Duodenal mucosa (tissue), 2 donors: ENCODE data around the gene RPL13.

Experiments used
- H3K27ac ChIP-seq: one replicate; pipeline ENCODE4 v1.7.0; 2013; ENCODE audit warnings: low read depth, low read length
- H3K27me3 ChIP-seq, 2 donors: one replicate each; pipeline ENCODE4 v1.7.0; 2013; ENCODE audit warnings: low read length in 2 of 2, control low read depth in 1 of 2; ENCODE audit not compliant: insufficient read depth in 2 of 2, control insufficient read depth in 1 of 2
- H3K36me3 ChIP-seq, 2 donors: one replicate each; pipeline ENCODE4 v1.7.0; 2013; ENCODE audit warnings: low read length in 2 of 2, control low read depth in 1 of 2; ENCODE audit not compliant: insufficient read depth in 2 of 2, control insufficient read depth in 1 of 2
- H3K4me1 ChIP-seq, 2 donors: one replicate each; pipeline ENCODE4 v1.7.0; 2013; ENCODE audit warnings: low read length in 2 of 2, control low read depth in 1 of 2; ENCODE audit not compliant: insufficient read depth in 2 of 2, control insufficient read depth in 1 of 2
- H3K4me3 ChIP-seq, 2 donors: one replicate each; pipeline ENCODE4 v1.7.0; 2013; ENCODE audit warnings: low read length in 2 of 2, low read depth in 1 of 2
- H3K9ac ChIP-seq, 2 donors: one replicate each; pipeline ENCODE4 v1.7.0; 2013; ENCODE audit warnings: low read length in 2 of 2, low read depth in 1 of 2
- H3K9me3 ChIP-seq, 2 donors: one replicate each; pipeline ENCODE4 v1.7.0; 2013; ENCODE audit warnings: low read length in 2 of 2, control low read depth in 1 of 2; ENCODE audit not compliant: control insufficient read depth in 1 of 2

Gene RPL13

DNA sequence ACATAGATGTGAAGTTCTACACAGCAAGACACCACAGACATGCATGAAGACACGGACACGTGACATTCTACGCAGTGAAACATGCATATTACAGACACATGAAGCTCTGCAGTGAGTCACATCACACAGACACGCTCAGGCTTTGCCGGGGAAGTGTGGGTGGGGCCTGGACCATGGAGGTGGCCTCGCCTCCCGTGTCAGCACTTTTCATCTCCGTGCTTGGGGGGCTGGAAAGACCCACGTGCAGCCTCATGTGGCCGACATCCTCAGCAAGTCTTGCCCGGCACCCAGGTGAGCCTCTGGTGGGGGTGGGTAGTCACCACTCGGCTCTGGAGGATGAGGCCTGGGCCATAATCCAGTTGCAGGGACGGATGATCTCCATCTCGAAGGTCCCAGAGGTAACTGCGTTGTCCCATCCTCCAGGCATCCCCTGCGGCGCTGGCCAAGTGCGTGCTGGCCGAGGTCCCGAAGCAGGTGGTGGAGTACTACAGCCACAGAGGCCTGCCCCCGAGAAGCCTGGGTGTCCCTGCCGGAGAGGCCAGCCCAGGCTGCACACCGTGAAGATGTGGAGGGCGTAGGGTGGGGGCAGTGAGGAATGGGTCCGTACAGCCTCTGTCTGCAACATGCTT is 35.7 kb downstream of the RPL13 start:
- Histone ChIP-seq H3K27me3 (no peaks in the 10 kb centered on the region), H3K4me3 (no peak overlapping the region), H3K36me3 (no peaks in the 10 kb centered on the region), H3K4me1 (no peaks in the 10 kb centered on the region), H3K9ac (no peak overlapping the region), H3K9me3 (no peaks in the 10 kb centered on the region), H3K27ac (no peak overlapping the region)

DNA sequence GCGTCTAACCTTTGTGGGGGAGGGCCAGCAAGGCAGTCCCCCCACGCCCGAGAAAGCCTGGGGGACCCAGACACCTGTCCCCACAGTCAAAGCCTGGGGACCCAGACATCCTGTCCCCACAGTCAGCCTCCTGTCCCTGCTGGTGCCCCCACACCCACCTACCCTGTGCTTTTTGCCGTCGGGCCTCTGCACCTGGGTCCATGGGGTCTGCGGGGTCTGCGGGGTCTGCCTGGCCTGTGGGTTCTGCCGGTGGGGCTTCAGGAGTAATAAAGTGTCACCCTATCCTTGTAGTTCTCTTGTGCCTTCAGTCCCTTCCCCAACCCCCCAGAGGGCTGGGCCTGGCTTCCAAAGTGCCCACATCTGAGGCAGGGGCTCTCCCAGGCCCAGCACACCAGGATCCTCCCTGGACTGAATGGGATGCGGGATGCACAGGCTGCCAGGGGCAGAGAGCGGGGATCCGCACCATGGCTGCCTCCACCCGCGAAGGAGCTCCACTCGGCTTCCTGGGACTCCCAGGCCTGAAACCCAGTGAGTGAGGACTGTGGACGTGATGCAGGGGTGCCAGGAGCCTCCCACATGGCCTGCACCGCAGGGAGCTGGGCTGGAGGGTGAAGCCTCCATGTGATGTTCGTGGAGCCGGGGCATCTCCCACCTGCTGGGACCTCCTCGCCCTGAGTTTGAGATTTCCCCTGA is 36.6 kb downstream of the RPL13 start:
- no peak overlapping the region for H3K9ac ChIP-seq

DNA sequence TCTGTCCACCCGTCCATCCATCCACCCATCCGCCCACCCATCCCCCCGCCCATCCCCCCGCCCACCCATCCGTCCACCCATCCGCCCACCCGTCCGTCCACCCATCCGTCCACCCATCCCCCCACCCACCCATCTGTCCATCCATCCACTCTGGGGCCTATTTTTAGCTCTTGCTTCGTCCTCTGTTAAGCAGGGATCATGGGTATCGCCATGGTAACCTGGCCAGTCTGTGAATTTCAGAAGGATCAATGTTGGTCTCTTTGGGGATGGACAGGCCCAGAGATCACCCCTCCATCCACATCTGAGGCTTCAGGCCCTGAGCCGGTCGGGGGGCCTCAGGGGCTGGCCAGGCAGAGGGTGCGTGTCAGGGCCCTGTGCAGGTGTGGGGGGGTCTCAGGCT is 37.7 kb downstream of the RPL13 start:
- Histone ChIP-seq H3K4me3 (no peak overlapping the region), H3K27me3 (peaks cover 4% of the 10 kb centered on the region in 2 donors), H3K4me1 (peaks cover 0 to 5% of the 10 kb centered on the region in 2 donors), H3K9ac (no peak overlapping the region), H3K36me3 (no peaks in the 10 kb centered on the region), H3K9me3 (no peaks in the 10 kb centered on the region), H3K27ac (no peak overlapping the region)

More for the DNA sequence above, 36.6 kb downstream of the RPL13 start:
- H3K9me3 ChIP-seq: no peaks in the 10 kb centered on the region
- no peak overlapping the region for H3K4me3 ChIP-seq
- no peaks in the 10 kb centered on the region for H3K27me3 ChIP-seq
- no peak overlapping the region for H3K27ac ChIP-seq
- no peaks in the 10 kb centered on the region for H3K4me1 ChIP-seq
- no peaks in the 10 kb centered on the region for H3K36me3 ChIP-seq

DNA sequence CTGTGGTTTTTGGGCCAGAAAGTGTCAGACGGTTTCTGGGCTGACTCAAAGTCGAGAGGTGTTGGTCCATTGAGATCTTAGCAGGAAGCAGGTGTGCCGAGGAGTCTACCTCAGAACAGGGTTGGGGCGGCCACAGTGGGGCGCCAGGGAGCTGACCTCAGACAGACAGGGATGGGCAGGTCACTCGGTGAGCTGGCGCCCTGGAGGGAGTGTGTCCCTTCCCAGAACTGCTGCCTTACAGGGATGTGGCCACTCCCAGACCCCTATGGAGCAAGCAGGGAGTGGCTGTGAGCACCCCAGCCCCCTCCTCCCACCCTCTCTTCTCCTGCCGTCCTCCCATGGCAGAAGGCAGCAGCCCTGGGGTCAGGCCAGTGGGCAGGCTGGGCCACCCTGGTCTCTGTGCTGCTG is 39.0 kb downstream of the RPL13 start:
- Histone ChIP-seq H3K36me3 (no peaks in the 10 kb centered on the region), H3K4me1 (peaks cover 0 to 5% of the 10 kb centered on the region in 2 donors), H3K27me3 (peaks cover 4% of the 10 kb centered on the region in 2 donors), H3K27ac (no peak overlapping the region), H3K9ac (no peak overlapping the region), H3K4me3 (no peak overlapping the region), H3K9me3 (no peaks in the 10 kb centered on the region)

DNA sequence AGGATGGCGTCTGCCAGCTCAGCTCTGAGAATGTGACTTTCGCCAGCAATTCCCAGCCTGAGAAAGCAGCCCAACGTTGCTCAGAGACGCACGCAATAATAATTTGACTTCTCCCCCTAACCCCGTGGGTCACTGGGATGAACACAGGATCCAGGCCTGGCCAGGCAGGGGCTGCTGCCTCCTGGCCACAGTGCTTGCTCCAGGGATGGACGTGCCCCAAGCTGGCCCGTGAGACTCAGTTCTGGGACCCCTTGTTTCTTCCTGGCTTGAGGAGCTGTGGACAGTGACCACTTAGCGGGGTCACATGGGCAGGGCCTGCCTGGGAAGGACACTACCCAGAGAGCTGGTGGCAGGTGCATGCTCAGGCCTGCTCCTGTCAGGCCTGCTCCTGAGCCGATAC is 39.4 kb downstream of the RPL13 start:
- H3K9ac ChIP-seq: no peak overlapping the region
- H3K4me3 ChIP-seq: no peak overlapping the region
- H3K27ac ChIP-seq: no peak overlapping the region
- H3K9me3 ChIP-seq: no peaks in the 10 kb centered on the region
- H3K36me3 ChIP-seq: no peaks in the 10 kb centered on the region
- peaks cover 4% of the 10 kb centered on the region in 2 donors for H3K27me3 ChIP-seq
- H3K4me1 ChIP-seq: peaks cover 0 to 5% of the 10 kb centered on the region in 2 donors

DNA sequence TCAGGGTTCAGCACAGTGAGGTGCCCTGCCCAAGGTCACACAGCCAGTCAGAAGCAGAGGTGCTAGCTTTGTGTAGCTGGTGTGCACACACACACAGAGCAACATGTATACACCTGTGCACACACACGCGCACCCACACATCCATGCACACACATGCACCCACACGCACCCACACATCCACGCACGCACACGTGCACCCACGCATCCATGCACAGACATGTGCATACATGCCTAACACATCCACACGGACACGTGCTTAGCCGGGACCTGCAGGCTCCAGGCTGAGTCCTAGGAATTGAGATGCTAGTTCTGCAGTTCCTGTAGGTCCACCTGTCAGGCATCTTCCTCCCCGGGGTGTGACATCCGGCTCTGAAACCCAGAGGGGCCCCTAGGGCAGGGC is 39.9 kb downstream of the RPL13 start:
- Histone ChIP-seq H3K4me1 (peaks cover 0 to 5% of the 10 kb centered on the region in 2 donors), H3K27me3 (peaks cover 4% of the 10 kb centered on the region in 2 donors), H3K9ac (no peak overlapping the region), H3K9me3 (no peaks in the 10 kb centered on the region), H3K27ac (no peak overlapping the region), H3K4me3 (no peak overlapping the region), H3K36me3 (no peaks in the 10 kb centered on the region)

DNA sequence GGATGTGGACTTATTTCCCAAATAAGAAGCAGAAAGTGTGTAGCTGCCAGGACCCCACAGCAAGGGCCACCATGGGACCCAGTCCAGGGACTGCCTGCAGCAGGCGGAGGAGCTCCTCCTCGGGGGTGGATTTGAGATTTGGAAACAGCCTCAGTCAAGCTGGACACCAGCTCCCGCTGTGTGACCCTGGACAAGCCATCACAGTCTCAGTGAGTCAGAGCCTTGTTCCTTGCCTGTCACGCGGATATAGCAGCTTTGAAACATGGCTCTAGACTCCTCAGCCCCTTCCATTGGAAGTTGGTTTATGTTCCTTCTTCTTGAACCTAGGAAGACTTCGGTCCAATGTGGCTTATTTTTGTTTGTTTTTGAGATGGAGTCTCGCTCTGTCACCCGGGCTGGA is 40.5 kb downstream of the RPL13 start:
- H3K36me3 ChIP-seq: no peaks in the 10 kb centered on the region
- H3K9me3 ChIP-seq: no peaks in the 10 kb centered on the region
- H3K27ac ChIP-seq: no peak overlapping the region
- H3K9ac ChIP-seq: no peak overlapping the region
- no peak overlapping the region for H3K4me3 ChIP-seq
- peaks cover 0 to 5% of the 10 kb centered on the region in 2 donors for H3K4me1 ChIP-seq
- peaks cover 4% of the 10 kb centered on the region in 2 donors for H3K27me3 ChIP-seq

DNA sequence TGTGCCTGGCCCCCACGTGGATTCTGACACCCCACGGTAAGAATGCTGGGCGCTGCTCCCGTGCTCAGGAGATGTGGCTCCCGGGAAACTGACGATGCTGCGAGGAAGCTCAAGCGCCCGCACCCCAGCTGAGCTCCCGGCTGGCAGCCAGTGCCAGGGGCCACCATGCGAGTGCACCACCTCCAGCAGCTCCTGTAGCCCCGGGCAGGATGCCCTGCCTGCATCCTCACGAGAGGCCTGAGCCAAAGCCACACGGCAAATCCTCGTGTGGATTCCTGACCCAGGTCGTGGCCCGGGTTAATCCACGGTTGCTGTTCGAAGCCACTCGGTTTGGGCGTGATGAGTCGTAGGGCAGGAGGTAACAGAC is 41.4 kb downstream of the RPL13 start:
- peaks cover 4% of the 10 kb centered on the region in 2 donors for H3K27me3 ChIP-seq
- no peak overlapping the region for H3K27ac ChIP-seq
- H3K9me3 ChIP-seq: no peaks in the 10 kb centered on the region
- no peak overlapping the region for H3K4me3 ChIP-seq
- H3K9ac ChIP-seq: no peak overlapping the region
- peaks cover 0 to 5% of the 10 kb centered on the region in 2 donors for H3K4me1 ChIP-seq
- no peaks in the 10 kb centered on the region for H3K36me3 ChIP-seq

DNA sequence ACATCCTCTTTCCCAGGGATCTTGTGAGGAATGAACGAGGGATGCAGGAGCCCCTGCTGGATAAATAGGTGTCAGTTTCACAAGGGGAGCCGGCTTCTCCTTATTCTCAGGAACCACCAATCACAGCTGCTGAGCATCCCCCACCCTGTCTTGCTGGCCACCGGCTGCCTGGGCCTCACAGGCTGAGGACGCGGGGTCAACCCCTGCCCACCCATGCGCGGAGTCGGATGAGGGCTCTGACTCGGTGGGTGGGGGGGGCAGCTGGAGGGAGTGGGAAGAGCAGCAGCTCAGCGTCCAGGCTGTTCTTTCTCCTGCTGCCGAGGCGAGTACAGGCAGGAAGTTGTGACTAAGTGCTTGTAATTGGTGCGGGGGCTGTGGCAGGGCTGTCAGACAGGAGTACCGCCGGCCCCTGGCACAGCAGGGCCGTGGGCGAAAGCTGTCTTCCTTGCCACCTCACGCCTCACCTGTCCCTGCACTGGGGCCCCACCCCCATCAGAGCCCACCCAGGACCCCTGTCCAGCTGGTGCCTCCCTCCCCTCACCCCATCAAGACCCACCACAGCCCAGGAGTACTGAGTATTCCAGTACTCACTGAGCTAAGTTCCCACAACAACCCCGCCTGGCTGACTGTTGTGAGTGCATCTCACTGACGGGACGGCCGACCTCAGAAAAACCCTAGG is 41.9 kb downstream of the RPL13 start:
- H3K27ac ChIP-seq: no peak overlapping the region
- H3K9ac ChIP-seq: no peak overlapping the region
- peaks cover 0 to 5% of the 10 kb centered on the region in 2 donors for H3K4me1 ChIP-seq
- no peaks in the 10 kb centered on the region for H3K9me3 ChIP-seq
- H3K4me3 ChIP-seq: no peak overlapping the region
- H3K27me3 ChIP-seq: peaks cover 4% of the 10 kb centered on the region in 2 donors
- no peaks in the 10 kb centered on the region for H3K36me3 ChIP-seq

DNA sequence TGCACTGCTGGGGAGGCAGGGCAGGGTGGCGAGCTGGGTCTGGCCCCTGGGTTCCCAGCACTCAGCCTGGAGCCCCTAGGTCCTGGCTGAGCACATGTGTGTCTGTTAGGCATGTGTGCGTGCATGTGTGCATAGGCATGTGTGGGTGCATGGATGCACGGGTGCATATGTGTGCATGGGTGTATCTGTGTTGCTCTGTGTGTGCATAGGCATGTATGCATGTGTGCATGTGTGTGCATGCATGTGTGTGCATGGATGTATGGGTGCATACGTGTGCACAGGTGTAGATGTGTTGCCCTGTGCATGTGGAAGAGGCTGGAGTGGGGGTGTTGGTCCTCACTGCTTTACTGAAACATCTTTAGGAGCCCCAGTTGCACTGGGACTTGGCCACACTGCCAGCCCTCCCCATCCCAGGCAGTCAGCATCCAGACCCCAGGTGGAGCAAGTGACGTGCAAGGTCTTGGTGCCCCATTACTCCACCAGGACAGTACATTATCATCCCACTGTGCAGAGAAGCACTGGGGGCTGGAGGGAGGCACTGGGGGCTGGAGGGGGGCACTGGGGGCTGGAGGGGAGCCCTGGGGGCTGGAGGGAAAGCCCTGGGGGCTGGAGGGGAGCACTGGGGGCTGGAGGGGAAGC is 42.6 kb downstream of the RPL13 start:
- H3K27me3 ChIP-seq: peaks cover 4% of the 10 kb centered on the region in 2 donors
- H3K27ac ChIP-seq: no peak overlapping the region
- H3K9ac ChIP-seq: no peak overlapping the region

More for the DNA sequence above, 42.6 kb downstream of the RPL13 start:
- H3K4me3 ChIP-seq: no peak overlapping the region
- H3K36me3 ChIP-seq: no peaks in the 10 kb centered on the region
- no peaks in the 10 kb centered on the region for H3K9me3 ChIP-seq
- H3K4me1 ChIP-seq: peaks cover 4 to 10% of the 10 kb centered on the region in 2 donors
